Measurements from ENCODE around the gene MANBA.

MANBA gene

DNA sequence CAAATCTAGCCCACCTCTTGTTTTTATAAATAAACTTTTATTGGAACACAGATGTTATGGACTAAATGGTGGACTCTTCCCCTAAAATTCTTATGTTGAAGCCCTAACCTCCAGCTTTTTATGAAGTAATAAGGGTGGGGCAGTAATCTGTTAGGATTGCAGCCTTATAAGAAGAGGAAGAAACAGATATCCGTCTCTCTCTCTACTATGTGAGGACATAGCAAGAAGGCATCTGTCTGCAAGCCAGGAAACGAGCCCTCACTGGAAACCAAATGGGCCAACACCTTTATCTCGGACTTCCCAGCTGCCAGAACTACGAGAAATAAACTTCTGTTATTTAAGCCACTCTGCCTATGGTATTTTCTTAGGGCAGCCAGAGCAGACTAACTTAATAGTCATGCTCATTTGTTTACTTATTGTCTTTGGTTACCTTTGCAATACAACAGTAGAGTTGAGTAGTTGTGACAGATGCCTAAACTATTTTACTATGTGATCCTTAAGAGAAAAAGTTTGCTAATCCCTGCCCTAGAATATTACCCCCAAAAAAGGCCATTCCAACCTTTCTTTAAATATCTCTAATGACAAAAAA is 67.4 kb downstream of the MANBA start:
- Histone ChIP-seq H3K4me1 (ENCODE audit: insufficient read depth, low read length) (no peaks in the 10 kb centered on the region), H3K9ac (ENCODE audit: low read depth, low read length) (no peak overlapping the region), H3K9me3 (ENCODE audit: control insufficient read depth, insufficient read depth, low read length) (no peaks in the 10 kb centered on the region; the same call in 1 of the 2 replicates), H3K36me3 (ENCODE audit: insufficient read depth, low read length) (no peaks in the 10 kb centered on the region)

DNA sequence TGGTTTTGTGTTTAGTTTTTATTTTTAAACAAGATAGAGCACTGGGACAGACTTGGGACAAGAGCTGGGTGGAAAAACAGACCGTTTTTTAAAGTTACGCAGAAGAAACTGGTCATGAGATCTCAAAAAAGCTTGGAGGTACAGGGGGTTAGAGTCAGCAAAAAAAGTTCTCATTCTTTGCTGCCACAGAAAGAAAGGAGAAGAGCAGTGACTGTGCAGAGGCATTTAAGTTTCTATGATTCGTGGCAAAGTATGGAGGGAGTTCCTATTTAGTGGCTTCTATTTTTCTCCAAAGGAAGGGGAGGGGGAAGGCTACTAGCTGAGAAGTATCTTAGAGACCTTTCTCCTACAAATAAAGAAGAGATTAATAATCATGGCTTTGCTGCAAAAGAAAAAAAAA is 68.3 kb downstream of the MANBA start:
- no peaks in the 10 kb centered on the region; the same call in 1 of the 2 replicates for H3K9me3 ChIP-seq (ENCODE audit: control insufficient read depth, insufficient read depth, low read length)
- H3K9ac ChIP-seq (ENCODE audit: low read depth, low read length): no peak overlapping the region
- H3K36me3 ChIP-seq (ENCODE audit: insufficient read depth, low read length): no peaks in the 10 kb centered on the region
- H3K4me1 ChIP-seq (ENCODE audit: insufficient read depth, low read length): no peaks in the 10 kb centered on the region

DNA sequence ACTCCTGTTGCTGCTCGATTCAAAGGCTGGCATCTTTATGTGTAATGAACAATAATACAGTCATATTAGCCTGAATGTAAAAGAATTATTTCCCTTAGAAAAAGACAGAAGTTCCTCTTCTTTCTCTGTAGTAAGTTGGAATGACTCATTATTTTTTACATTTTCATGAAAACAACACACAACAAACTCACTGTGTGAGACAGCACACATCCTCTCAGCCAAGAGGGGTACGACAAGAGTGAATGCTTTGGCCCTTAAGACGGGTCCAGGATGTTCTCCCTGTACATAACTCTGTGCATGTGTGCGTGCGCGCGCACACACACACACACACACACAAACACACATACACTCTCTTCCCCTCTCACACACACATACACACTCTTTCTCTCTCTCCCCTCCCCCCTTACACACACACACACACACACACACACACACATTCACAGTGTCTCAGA is 72.8 kb downstream of the MANBA start:
- Histone ChIP-seq H3K36me3 (ENCODE audit: insufficient read depth, low read length) (no peaks in the 10 kb centered on the region), H3K4me1 (ENCODE audit: insufficient read depth, low read length) (no peaks in the 10 kb centered on the region), H3K9ac (ENCODE audit: low read depth, low read length) (no peak overlapping the region), H3K9me3 (ENCODE audit: control insufficient read depth, insufficient read depth, low read length) (no peaks in the 10 kb centered on the region; the same call in 1 of the 2 replicates)

DNA sequence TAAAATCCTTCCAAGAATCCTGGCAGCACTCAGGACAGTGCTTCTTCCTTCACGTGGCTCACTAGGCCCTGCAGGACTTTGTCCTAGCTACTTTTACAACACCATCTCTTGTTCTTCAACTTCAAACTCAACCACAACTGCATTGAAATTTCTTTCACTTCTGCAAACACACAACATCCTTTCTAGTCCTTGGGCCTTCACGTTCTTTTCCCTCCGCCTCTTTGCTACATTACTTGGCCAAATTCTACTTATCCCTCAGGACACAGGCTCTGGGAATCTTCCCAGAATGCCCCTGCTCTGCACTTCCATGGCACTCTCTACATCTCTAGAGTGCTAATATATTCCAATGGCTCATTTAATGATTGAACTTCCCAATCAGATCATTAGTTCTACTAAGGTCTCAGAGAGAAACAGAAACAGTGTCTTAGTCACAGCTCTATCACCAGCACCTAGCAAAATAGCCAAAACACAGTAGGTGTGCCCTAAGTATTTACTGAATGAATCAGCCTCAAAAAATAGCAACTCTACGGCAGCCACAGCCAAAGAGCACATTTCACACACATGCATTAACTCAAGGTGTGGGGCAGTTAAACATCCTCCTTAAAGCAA is 73.3 kb downstream of the MANBA start:
- H3K9me3 ChIP-seq (ENCODE audit: control insufficient read depth, insufficient read depth, low read length): no peaks in the 10 kb centered on the region; the same call in 1 of the 2 replicates
- no peaks in the 10 kb centered on the region for H3K4me1 ChIP-seq (ENCODE audit: insufficient read depth, low read length)
- H3K36me3 ChIP-seq (ENCODE audit: insufficient read depth, low read length): no peaks in the 10 kb centered on the region
- H3K9ac ChIP-seq (ENCODE audit: low read depth, low read length): no peak overlapping the region

DNA sequence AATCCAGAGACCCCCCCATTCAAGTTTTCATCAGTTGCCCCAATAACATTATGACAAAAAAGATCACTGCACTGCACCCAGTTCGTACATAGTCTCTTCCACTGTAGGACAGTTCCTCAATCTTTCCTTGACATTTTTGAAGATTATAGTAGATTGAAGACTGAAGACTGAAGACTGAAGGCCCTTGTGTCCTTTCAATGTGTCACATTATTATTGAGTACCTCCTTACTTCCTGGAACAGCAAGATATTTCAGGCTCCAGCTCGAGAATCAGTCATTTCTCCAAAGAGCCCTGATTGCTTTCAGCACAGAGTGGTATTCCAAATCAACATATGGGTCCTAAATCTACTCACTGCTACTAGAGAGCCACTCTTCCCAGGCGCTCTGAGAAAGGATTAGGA is 75.0 kb downstream of the MANBA start:
- Histone ChIP-seq H3K9me3 (ENCODE audit: control insufficient read depth, insufficient read depth, low read length) (no peaks in the 10 kb centered on the region; the same call in 1 of the 2 replicates), H3K36me3 (ENCODE audit: insufficient read depth, low read length) (no peaks in the 10 kb centered on the region), H3K9ac (ENCODE audit: low read depth, low read length) (no peak overlapping the region), H3K4me1 (ENCODE audit: insufficient read depth, low read length) (no peaks in the 10 kb centered on the region)

DNA sequence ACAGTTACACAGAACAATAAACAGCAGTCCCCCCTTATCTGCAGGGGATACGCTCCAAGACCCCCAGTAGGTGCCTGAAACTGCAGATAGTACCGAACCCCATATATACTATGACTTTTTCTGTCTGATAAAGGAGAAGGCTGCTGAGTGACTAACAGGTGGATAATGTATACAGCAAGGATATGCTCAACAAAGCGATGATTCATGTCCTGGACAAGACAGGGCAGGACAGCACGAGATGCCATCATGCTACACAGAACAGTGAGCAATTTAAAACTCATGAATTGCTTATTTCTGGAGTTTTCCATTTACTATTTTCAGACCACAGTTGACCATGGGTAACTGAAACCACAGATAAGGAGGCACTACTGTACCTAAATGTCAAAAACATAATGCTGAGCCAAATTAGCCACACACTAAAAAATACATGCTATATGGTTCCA is 76.1 kb downstream of the MANBA start:
- Histone ChIP-seq H3K9me3 (ENCODE audit: control insufficient read depth, insufficient read depth, low read length) (no peaks in the 10 kb centered on the region; the same call in 1 of the 2 replicates), H3K9ac (ENCODE audit: low read depth, low read length) (no peak overlapping the region), H3K36me3 (ENCODE audit: insufficient read depth, low read length) (no peaks in the 10 kb centered on the region), H3K4me1 (ENCODE audit: insufficient read depth, low read length) (no peaks in the 10 kb centered on the region)

DNA sequence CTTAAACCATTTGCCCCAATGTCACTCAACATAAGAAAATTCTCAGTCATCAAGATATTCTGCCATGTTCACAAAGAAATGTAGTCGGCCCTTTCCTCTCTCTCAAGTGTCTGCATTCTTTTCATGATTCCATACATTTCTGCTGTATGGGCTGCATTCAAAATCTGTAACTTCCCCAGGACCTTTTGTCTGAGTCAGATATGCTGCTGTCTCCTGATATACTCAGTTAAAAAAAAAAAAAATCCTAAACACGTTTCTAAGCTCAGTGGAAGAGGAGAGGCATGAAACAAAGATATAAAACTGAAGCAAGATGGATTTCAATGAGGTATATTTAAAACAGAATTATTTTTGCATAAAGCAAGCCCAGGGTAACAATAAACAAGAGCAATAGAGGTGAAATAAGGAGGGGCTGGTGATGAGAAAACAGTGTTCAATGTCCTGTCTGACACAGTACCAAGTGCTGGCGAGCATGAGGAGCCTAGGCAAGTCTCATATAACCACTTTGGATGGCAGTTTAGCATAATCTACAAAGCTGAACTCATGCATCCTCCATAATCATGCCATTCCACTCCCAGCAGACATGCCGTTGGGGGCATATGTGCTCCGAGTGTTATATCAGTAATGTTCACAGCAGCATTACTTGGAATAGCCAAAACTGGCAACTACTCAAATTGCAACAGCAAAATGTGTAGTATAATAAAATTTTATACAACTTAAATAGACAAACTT is 76.7 kb downstream of the MANBA start:
- Histone ChIP-seq H3K9me3 (ENCODE audit: control insufficient read depth, insufficient read depth, low read length) (no peaks in the 10 kb centered on the region; the same call in 1 of the 2 replicates), H3K36me3 (ENCODE audit: insufficient read depth, low read length) (no peaks in the 10 kb centered on the region), H3K4me1 (ENCODE audit: insufficient read depth, low read length) (no peaks in the 10 kb centered on the region), H3K9ac (ENCODE audit: low read depth, low read length) (no peak overlapping the region)

DNA sequence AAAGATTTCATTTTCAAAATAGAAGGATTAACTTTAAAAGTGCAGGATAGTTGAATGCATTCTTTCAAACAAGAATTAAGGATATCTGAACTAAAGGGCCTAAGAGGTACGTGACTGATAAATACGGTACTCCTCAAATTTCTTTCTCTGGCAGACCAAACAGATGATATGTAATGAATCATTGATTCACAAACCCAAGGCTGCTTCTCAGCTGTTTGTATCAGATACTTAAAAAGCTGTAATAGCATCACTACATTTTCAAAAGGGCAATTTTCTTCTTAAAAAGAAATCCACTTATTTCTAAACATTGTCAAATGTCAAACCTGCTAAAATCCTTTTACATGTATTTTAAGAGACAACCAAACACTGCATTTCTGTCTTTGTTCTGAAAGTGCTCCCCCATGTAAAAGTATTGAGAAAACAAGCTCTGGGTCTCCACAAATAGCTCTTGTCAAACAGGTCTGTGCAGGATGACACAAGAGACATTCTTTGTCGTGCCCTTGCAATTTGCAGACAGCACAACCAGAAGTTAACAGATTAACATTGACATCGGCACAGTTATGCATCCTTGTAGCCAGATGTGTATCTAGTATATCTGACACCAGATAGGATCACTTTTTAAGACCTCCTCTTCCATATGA is 82.0 kb downstream of the MANBA start:
- Histone ChIP-seq H3K9ac (ENCODE audit: low read depth, low read length) (no peak overlapping the region), H3K4me1 (ENCODE audit: insufficient read depth, low read length) (peaks cover 2% of the 10 kb centered on the region; the same call in 1 of the 2 replicates), H3K36me3 (ENCODE audit: insufficient read depth, low read length) (no peaks in the 10 kb centered on the region), H3K9me3 (ENCODE audit: control insufficient read depth, insufficient read depth, low read length) (no peaks in the 10 kb centered on the region)

DNA sequence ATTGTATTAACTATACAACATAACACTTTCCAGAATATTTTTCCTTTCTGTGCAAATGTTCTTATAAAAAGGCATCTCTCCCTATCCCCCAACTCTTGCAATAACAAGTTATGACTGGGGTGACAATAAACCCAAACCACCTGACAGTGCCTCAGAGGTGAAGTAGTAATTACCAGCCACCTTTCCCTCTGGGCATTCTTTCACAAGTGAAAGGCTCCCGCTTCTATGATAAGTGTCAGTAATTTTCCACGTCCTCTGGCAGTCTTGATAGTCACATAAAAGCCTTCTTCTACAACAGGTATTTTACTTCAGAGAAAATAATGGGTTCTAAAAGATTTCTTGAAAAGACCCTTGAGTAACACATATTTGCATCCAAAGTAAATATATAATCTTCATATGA is 82.7 kb downstream of the MANBA start:
- no peaks in the 10 kb centered on the region for H3K36me3 ChIP-seq (ENCODE audit: insufficient read depth, low read length)
- H3K9me3 ChIP-seq (ENCODE audit: control insufficient read depth, insufficient read depth, low read length): no peaks in the 10 kb centered on the region
- peaks cover 2% of the 10 kb centered on the region; the same call in 1 of the 2 replicates for H3K4me1 ChIP-seq (ENCODE audit: insufficient read depth, low read length)
- H3K9ac ChIP-seq (ENCODE audit: low read depth, low read length): no peak overlapping the region

DNA sequence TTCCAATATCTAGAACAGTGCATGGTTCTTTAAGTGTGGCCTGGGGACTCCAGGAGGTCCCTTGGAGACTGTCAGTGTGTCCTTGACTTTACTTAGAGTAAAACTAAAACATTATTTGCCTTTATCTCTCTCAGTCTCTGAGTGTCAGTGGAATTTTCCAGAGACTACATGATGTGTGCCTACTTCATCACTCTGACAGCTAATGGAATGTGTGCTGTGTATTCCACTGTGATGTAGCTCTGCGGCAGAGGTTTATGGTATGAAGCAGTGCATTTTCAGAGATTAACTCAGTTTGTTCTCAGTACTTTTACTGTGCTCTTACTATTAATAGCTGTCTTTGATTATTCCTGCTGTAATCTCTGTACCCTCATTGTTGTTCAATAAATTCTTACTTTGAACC is 85.6 kb downstream of the MANBA start:
- Histone ChIP-seq H3K36me3 (ENCODE audit: insufficient read depth, low read length) (0 out of 2 replicates have a peak, but pooled peaks cover 3% of the 10 kb centered on the region), H3K4me1 (ENCODE audit: insufficient read depth, low read length) (peaks cover 2% of the 10 kb centered on the region; the same call in 1 of the 2 replicates), H3K9me3 (ENCODE audit: control insufficient read depth, insufficient read depth, low read length) (no peaks in the 10 kb centered on the region; the same call in 1 of the 2 replicates), H3K9ac (ENCODE audit: low read depth, low read length) (no peak overlapping the region)

DNA sequence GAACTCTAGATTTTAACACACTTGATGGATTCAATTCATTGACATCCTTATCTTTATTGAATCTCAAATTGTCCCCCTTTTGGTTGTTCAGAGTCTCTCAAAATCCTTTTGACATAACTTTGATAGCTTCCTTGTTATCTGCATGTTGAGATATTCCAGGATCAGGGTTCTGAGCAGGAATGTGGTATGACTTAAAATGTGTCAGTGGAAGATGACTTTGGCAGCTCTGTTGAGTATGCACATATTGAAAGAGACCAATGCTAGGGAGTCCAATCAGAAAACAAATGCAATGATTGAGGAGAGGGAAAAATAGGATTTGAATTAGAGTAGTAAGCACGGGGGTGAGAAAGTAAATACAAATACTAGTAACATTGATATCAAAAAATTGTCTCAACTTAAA is 93.8 kb downstream of the MANBA start:
- 0 out of 2 replicates have a peak, but pooled peaks cover 3% of the 10 kb centered on the region for H3K36me3 ChIP-seq (ENCODE audit: insufficient read depth, low read length)
- H3K9me3 ChIP-seq (ENCODE audit: control insufficient read depth, insufficient read depth, low read length): no peaks in the 10 kb centered on the region
- H3K9ac ChIP-seq (ENCODE audit: low read depth, low read length): no peak overlapping the region
- H3K4me1 ChIP-seq (ENCODE audit: insufficient read depth, low read length): no peaks in the 10 kb centered on the region

DNA sequence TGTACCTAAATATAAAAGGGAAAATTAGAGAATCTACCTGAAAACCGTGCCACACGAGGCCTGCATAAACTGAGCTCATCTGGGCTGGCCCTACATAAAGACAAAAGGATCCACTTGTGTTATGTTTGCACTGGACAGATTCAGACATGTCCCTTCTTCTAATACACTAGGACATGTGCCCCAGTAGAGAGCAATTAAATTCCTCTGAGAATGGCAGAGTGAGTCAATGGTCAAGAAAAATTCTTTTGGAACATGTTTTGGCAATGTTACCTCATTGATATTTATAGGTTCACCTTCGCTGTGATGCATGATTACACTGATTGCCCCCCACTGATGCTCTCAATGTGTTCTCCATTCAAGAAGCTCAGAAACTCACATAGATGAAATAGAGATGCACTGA is 95.2 kb downstream of the MANBA start:
- no peaks in the 10 kb centered on the region for H3K4me1 ChIP-seq (ENCODE audit: insufficient read depth, low read length)
- no peaks in the 10 kb centered on the region; the same call in 1 of the 2 replicates for H3K9me3 ChIP-seq (ENCODE audit: control insufficient read depth, insufficient read depth, low read length)
- H3K9ac ChIP-seq (ENCODE audit: low read depth, low read length): no peak overlapping the region
- no peaks in the 10 kb centered on the region for H3K36me3 ChIP-seq (ENCODE audit: insufficient read depth, low read length)

DNA sequence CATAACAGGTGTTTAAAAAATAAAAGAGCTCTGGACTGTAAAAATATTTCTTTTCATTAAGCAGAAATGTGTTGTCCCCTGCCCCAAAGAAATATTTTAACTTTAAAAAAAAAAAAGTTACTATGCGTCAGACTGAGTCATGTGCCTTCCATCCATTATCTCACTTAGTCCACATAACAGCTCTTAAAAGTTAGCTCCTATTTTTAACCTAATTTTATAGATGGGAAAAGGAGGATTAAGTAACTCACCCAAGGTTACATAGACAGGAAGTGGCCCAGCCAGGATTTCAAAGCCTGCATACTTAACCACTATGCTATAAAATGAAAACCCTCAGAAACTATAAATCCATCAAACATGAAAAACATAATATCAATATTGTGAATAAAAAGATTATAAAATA is 97.7 kb downstream of the MANBA start:
- H3K9ac ChIP-seq (ENCODE audit: low read depth, low read length): no peak overlapping the region
- no peaks in the 10 kb centered on the region; the same call in 1 of the 2 replicates for H3K9me3 ChIP-seq (ENCODE audit: control insufficient read depth, insufficient read depth, low read length)
- H3K4me1 ChIP-seq (ENCODE audit: insufficient read depth, low read length): no peaks in the 10 kb centered on the region
- no peaks in the 10 kb centered on the region; the same call in 1 of the 2 replicates for H3K36me3 ChIP-seq (ENCODE audit: insufficient read depth, low read length)

DNA sequence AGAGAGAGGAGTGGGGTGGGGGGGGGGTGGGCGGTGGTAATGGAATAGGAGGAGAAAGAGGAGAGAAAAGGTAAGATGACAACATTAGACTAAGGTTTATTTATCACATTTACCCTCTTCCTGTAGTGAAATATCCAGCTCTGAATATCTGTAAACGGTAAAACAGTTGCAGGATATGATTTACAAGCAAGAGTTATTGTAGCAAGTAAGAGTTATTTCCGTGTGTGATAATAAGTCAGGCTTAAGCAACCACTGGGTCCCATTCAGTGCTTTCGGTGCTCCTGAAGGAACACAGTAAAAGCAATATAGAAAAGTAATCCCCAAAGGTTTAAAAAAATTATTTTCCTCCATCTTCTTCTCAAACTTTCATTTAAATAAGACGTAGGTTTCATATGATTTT is 103.6 kb downstream of the MANBA start:
- H3K9ac ChIP-seq (ENCODE audit: low read depth, low read length): no peak overlapping the region
- no peaks in the 10 kb centered on the region for H3K4me1 ChIP-seq (ENCODE audit: insufficient read depth, low read length)
- no peaks in the 10 kb centered on the region; the same call in 1 of the 2 replicates for H3K36me3 ChIP-seq (ENCODE audit: insufficient read depth, low read length)
- no peaks in the 10 kb centered on the region; the same call in 1 of the 2 replicates for H3K9me3 ChIP-seq (ENCODE audit: control insufficient read depth, insufficient read depth, low read length)

Data from ES-I3 (cell line).